Neural progenitor cell (in vitro differentiated cells): Measurements from ENCODE around the gene PROS1. TPM values are rescaled to one million over a fixed set of nuclear protein-coding genes. Genes with fewer than 3 reads are reported as not detected.

Experiments
- small RNA-seq: library from RNA; depleted of rRNA; stranded (forward); fragments of <200 nt; gene quantifications from one replicate; pipeline ENCODE3, GENCODE V24; 2015
- total RNA-seq: library from RNA; depleted of rRNA; stranded (reverse); fragments of >200 nt; gene quantifications from 2 replicates; pipeline ENCODE4 v1.2.3, GENCODE V29; 2015; ENCODE audit warnings: low replicate concordance

The PROS1 gene
- total RNA-seq, 1 donor from 2014 or later: 18.5 TPM

Small RNA genes within 50 kb of the gene (small RNA-seq; reads per million reads assigned to genes)
- not detected for gene RF00019
- not detected for gene RNU6-488P
- gene RNU6-511P: not detected

Other genes with a start within 250 kb of the PROS1 start
- 10.6 and 13.8 TPM in 2 replicates for gene ARL13B, start 6.3 kb upstream of the PROS1 start, total RNA-seq
- gene STX19, start 54.7 kb upstream of the PROS1 start, total RNA-seq: 0.31 TPM in 1 of 2 replicates, not detected in the other
- gene DHFR2, start 89.0 kb upstream of the PROS1 start, total RNA-seq: 7.0 and 8.8 TPM in 2 replicates
- gene NSUN3, start 89.2 kb upstream of the PROS1 start, total RNA-seq: 13.4 and 22.3 TPM in 2 replicates